ENCODE data around the gene ANGPT4. TPM values are rescaled to one million over a fixed set of nuclear protein-coding genes. Genes with fewer than 3 reads are reported as not detected.
A peak's percentile ranks its signal among the peaks of the same experiment; 100 is the strongest.

ANGPT4 gene
- total and polyA plus RNA-seq, 2 of the 13 experiments (the other 11 are each of a cell fraction or from before 2014, with no cell fraction given), result not detected

DNA sequence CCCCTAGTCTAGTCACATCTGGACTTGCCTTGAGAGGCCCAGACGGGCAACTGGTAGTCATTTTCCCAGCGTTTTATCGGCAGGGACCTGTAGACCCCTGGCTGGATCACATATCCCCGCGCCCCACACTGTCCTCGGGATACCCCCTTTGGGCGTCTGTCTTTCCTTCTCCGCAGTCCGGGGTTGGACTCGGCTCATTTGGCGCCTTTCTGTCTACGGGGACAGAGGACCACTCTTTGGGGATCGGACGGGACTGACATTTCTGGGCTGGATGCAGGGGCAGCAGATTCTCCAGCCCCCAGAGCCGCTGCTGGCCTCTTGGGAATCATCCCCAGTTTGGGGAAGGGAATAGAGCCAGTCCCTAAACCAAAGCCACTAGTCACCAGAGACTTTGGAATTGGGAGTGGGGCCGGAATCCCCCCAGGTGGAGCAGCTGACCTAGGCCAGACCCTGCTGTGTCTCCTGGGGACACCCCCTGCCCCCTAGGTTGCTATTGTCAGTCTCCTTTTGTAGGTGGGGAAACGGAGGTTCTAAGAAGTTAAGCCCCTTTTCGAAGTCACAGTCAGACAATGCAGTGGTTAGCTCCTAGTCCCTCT, 81.9 kb downstream of the ANGPT4 start:
- H3K27me3 ChIP-seq (ENCODE audit: control insufficient read depth in 1 of 2, insufficient read depth in 2 of 2, low read length in 2 of 2), result peaks cover 0 to 7% of the 10 kb centered on the region in 2 experiments; a peak in 3 of 5 replicates
- WGBS (ENCODE audit: low lambda C conversion rate), result 11% methylated on average over 18 of the region's 18 CpGs
- H3K36me3 ChIP-seq (replicated peaks in 1 of 2; ENCODE audit: control insufficient read depth in 1 of 2, insufficient read depth in 2 of 2, low read length in 2 of 2), result no peaks in the 10 kb centered on the region
- ChIA-PET CTCF (ENCODE audit: low intra/inter-chr PET ratio, low total read pairs) (no interaction called here), POLR2A (interaction anchor here (0.6 kb wide), 1 partner anchor 23 kb away, joined by 3 read pairs; no protein-coding TSS in a partner anchor)
- H3K4me1 ChIP-seq (ENCODE audit: insufficient read depth, low read length), result peaks cover 15% of the 10 kb centered on the region
- DNase-seq (ENCODE audit: low spot score) (no peak), FAIRE-seq (no peak), ATAC-seq (peak; percentile 63)
- in situ Hi-C loops (cut with HindIII; ENCODE audit: extremely low pct_ligation_motif_present, low pct_unique_long_range_greater_than_20kb), result no loop called here
- no peaks in the 10 kb centered on the region for H3K79me2 ChIP-seq (ENCODE audit: insufficient read depth, low read length)
- H2AFZ ChIP-seq (ENCODE audit: low read length), result no peak overlapping the region
- H3K9me3 ChIP-seq (ENCODE audit: low read length), result no peaks in the 10 kb centered on the region
- no peak overlapping the region for H3K27ac ChIP-seq (ENCODE audit: extremely low read length, insufficient read depth, low read length)
- H4K20me1 ChIP-seq (ENCODE audit: insufficient read depth, low read length), result no peaks in the 10 kb centered on the region
- peak overlapping the region; percentile 66 to 81 (median 73) for H3K4me3 ChIP-seq (replicated peaks in 1 of 3; ENCODE audit: insufficient read depth in 1 of 3, low read depth in 2 of 3, low read length in 3 of 3)
- no TSS peak for BruUV-seq (replicated peaks)
- intact Hi-C loops (cut with micrococcal nuclease; ENCODE audit: unreplicated experiment), result loop anchor here (5.0 kb wide), 1 partner anchor 1128 kb away; no protein-coding TSS in a partner anchor
- H3K9ac ChIP-seq (ENCODE audit: insufficient read depth, low read depth, low read length), result peak overlapping the region; percentile 68; the same call in 1 of the 2 replicates
- H3K4me2 ChIP-seq (ENCODE audit: low read depth, low read length), result peak overlapping the region; percentile 91
- TF ChIP-seq NFE2L1 (CRISPR knock-in tag; IDR thresholded peaks at IDR 0.05; ENCODE audit: borderline replicate concordance) (no peak), ZFYVE20 (CRISPR knock-in tag; IDR thresholded peaks at IDR 0.05; ENCODE audit: borderline replicate concordance, low read depth) (0 out of 2 replicates have a peak, but pooled peaks have one; percentile 56), ZFP36L1 (CRISPR knock-in tag; IDR thresholded peaks at IDR 0.05) (0 out of 2 replicates have a peak, but pooled peaks have one; percentile 4), KAT7 (CRISPR knock-in tag; IDR thresholded peaks at IDR 0.05; ENCODE audit: borderline replicate concordance) (no peak), ZNF234 (CRISPR knock-in tag; conservative IDR thresholded peaks at IDR 0.05) (0 out of 2 replicates have a peak, but pooled peaks have one; percentile 2), GPN1 (CRISPR knock-in tag; IDR thresholded peaks at IDR 0.05; ENCODE audit: borderline replicate concordance) (no peak), ZNF275 (CRISPR knock-in tag; IDR thresholded peaks at IDR 0.05; ENCODE audit: borderline replicate concordance) (0 out of 2 replicates have a peak, but pooled peaks have one; percentile 37), IRX3 (CRISPR knock-in tag; IDR thresholded peaks at IDR 0.05; ENCODE audit: borderline replicate concordance, low read depth) (no peak), MBD4 (IDR thresholded peaks at IDR 0.05; ENCODE audit: borderline replicate concordance, low read length) (no peak), ZBTB7B (CRISPR knock-in tag; IDR thresholded peaks at IDR 0.05) (0 out of 2 replicates have a peak, but pooled peaks have one; percentile 8), CREBL2 (CRISPR knock-in tag; IDR thresholded peaks at IDR 0.05; ENCODE audit: borderline replicate concordance) (no peak), ZNF788 (CRISPR knock-in tag; IDR thresholded peaks at IDR 0.05; ENCODE audit: borderline replicate concordance) (0 out of 2 replicates have a peak, but pooled peaks have one; percentile 17), ZBTB2 (CRISPR knock-in tag; IDR thresholded peaks at IDR 0.05; ENCODE audit: low read depth) (no peak)
- TF ChIP-seq, protein P1, sequence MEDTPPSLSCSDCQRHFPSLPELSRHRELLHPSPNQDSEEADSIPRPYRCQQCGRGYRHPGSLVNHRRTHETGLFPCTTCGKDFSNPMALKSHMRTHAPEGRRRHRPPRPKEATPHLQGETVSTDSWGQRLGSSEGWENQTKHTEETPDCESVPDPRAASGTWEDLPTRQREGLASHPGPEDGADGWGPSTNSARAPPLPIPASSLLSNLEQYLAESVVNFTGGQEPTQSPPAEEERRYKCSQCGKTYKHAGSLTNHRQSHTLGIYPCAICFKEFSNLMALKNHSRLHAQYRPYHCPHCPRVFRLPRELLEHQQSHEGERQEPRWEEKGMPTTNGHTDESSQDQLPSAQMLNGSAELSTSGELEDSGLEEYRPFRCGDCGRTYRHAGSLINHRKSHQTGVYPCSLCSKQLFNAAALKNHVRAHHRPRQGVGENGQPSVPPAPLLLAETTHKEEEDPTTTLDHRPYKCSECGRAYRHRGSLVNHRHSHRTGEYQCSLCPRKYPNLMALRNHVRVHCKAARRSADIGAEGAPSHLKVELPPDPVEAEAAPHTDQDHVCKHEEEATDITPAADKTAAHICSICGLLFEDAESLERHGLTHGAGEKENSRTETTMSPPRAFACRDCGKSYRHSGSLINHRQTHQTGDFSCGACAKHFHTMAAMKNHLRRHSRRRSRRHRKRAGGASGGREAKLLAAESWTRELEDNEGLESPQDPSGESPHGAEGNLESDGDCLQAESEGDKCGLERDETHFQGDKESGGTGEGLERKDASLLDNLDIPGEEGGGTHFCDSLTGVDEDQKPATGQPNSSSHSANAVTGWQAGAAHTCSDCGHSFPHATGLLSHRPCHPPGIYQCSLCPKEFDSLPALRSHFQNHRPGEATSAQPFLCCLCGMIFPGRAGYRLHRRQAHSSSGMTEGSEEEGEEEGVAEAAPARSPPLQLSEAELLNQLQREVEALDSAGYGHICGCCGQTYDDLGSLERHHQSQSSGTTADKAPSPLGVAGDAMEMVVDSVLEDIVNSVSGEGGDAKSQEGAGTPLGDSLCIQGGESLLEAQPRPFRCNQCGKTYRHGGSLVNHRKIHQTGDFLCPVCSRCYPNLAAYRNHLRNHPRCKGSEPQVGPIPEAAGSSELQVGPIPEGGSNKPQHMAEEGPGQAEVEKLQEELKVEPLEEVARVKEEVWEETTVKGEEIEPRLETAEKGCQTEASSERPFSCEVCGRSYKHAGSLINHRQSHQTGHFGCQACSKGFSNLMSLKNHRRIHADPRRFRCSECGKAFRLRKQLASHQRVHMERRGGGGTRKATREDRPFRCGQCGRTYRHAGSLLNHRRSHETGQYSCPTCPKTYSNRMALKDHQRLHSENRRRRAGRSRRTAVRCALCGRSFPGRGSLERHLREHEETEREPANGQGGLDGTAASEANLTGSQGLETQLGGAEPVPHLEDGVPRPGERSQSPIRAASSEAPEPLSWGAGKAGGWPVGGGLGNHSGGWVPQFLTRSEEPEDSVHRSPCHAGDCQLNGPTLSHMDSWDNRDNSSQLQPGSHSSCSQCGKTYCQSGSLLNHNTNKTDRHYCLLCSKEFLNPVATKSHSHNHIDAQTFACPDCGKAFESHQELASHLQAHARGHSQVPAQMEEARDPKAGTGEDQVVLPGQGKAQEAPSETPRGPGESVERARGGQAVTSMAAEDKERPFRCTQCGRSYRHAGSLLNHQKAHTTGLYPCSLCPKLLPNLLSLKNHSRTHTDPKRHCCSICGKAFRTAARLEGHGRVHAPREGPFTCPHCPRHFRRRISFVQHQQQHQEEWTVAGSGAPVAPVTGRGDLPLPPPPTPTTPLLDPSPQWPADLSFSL (CRISPR knock-in tag; IDR thresholded peaks at IDR 0.05), result 0 out of 2 replicates have a peak, but pooled peaks have one; percentile 6
